ENCODE measurements around the gene ACKR3.

Gene ACKR3

DNA sequence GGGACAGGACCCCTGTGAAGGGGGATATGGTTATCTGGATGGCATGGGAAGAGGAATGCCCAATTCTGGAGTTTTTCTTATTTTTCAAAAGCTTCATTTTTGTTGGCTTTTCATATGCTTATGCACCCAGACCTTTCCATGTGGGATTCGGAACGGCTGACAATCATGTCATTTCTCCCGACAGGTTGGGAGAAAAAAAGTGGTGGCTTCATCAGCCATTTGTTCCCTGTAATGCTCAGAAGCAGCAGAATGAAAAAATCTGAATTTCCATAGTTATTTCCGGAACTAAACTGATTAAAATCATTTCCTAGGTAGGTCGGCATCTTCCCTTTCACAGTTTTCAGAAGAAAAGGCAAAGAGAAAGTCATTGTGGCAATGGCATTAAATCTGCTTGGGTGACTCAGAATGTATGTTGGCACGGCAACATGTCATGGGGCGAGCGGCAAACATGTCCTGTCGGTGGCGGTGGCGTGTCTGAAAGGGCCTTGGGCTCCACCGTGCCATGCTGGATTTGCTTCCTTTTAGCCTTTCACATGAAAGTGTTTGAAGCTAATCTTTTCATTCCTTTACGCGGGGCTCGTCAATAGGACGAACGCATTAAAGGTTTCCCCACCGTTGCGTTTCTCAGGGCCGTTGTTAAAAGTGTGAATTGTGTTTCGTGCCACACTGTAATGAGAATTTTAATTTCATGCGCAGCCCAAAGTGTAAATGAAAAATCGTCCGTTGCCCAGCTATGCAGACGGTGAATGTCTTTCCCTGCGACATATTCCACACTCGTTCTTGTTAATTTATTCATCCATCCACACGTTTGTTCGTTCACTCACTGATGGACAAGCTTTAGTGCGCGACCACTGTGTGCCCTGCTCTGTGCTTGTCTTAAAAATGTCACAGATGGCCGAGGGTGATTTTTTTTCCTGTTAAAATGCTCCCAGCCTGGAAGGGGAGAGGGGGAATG lies 18.5 kb downstream of the ACKR3 start:
- DNase-seq (ENCODE audit: low spot score), result no peak

DNA sequence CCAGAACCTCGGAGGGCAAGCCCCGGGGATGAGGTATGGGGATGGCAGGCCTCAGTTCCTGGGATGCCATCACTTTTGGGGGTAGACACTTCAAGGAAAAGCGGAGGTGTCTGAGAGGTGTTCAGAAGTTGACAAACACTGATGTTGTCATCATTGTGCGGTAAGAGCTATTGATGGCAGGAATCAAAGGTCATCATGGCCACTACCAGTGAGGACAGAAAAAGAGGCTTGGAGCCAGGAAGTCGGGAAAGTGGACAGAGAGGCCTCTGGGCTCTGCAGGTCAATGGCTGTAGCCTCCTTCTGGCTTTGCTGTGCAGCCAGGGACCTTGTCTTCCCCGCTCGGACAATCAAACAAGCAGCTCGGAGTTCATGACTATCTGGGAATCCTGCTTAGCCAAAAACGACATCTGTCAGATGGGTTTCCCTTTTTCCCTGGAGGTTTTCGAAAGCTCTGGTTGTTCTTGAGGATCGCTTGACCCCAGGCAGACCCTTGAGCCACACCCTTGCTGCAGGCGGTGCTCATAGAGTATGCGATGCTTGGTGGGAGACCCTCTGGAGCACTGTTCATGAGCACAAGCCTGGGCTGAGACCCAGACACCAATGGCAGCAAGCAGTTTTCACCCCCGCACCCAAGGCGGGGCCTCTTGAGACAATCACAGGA lies 19.4 kb downstream of the ACKR3 start:
- no peak for DNase-seq (ENCODE audit: low spot score)

DNA sequence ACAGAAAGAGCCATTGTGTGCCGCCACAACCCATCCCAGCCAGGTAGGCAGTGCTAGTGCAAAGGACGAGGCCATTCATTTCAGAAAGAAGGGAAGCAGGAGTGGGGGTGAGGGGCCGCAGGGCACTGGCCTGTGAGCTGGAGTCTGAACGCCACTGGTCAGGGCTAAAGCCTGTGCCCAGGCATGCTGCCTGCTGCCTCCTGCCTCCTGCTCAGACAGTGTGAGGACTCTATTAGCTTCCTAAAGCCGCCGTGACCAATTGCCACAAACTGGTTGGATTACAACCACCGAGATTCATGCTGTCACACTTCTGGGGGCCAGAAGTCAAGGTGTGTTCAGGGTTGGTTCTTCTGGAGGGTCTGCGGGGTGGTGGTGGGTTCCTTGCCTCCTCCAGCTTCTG lies 21.2 kb downstream of the ACKR3 start:
- no peak for DNase-seq (ENCODE audit: low spot score)

DNA sequence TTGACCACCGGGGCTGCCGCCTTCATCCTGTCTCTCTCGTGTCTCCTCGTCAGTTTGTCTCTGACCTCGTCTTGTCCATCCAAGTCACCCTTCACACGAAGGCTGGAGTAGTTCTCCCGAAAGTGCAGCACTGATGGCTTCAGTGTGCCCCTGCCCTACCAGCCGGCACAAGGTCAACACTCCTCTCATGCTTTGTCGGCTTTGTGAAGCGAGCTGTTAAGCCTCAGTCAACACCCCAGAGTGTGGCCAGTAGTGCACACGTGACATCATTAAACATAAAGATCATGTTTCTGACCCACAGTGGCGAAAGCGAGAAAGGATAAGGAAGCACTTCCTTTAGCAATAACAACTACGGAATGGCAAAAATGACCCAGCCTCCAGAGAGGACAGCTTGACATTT lies 23.2 kb downstream of the ACKR3 start:
- no peak for DNase-seq (ENCODE audit: low spot score)

DNA sequence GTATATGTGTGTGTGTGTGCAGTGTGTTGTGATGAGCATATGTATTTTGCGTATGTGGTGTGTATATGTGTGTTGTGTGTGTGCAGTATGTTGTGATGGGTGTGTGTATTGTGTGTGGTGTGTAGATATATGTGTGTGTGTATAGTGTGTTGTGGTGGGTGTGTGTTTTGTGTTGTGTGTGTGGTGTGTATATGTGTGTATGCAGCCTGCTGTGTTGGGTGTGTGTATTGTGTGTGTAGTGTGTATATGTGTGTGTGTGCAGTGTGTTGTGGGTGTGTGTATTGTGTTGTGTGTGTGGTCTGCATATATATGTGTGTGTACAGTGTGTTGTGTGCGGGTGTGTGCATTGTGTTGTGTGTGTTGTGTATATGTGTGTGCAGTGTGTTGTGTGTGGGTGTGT lies 23.9 kb downstream of the ACKR3 start:
- no peak for DNase-seq (ENCODE audit: low spot score)

DNA sequence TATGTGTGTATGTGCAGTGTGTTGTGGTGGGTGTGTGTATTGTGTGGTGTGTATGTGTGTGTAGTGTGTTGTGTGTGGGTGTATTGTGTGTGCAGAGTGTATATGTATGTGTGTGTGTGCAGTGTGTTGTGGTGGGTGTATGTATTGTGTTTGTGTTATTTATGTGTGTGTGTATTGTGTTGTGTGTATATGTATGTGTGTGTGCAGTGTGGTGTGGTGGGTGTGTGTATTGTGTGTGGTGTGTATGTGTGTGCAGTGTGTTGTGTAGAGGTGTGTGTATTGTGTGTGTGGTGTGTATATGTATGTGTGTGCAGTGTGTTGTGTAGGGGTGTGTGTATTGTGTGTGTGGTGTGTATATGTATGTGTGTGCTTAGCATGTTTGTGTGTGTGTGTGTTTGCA lies 24.3 kb downstream of the ACKR3 start:
- DNase-seq (ENCODE audit: low spot score), result no peak

DNA sequence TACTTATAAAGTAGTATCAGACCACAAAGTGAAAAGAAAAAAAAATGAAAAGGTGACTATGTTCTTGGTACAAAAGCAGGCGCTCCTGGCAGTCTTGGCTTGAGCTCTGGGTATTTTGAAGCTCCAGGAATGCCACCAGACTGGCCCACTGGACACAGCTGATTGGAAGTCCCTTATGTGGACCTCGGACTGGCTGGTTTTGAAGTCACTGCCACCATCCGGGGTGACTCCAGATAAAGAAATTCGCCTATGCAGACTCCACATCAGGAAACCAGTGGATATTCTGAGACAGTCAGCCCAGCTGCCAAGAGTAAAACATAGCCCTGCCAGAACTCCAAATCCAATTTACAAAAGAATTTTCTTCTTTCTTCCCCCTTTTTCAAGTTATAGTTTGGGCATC lies 28.0 kb downstream of the ACKR3 start:
- no peak for DNase-seq (ENCODE audit: low spot score)

DNA sequence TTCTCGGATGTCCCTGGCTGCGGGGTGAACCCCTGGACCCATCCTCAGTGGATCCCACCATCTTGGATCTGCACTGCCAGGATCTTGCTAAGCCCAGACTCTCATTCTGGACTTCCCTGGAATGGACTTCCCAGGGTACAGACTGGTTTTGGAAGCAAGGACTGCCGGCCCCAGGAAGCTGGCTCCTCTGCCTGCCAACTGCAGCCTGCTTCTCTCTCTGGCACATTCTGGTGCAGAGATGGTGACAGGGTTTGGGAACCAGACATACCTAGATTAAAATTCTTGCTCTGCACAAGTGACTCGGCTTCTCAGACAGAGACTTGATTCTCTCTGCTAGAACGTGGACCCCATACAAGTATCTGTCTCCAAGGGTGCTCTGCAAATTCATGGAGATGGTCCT lies 29.4 kb downstream of the ACKR3 start:
- no peak for DNase-seq (ENCODE audit: low spot score)

DNA sequence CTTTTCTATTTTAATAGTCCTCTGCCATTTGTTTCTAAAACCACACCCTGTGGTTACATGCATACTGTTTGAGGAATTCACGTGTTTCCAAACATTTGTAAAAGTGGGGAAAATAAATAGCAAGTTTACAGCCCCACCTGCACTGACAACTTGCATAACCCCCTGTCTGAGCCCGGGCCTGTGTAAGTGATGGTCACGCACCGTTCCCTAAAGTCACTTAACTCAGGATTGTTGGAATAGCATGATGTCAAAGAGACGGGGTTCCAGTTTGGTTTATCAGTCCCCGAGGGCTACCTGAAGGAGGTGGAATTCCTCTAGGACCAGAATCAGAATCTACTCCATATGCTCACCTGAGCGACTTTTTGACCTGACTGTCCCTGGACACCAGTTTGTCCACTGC lies 30.5 kb downstream of the ACKR3 start:
- no peak for DNase-seq (ENCODE audit: low spot score)

DNA sequence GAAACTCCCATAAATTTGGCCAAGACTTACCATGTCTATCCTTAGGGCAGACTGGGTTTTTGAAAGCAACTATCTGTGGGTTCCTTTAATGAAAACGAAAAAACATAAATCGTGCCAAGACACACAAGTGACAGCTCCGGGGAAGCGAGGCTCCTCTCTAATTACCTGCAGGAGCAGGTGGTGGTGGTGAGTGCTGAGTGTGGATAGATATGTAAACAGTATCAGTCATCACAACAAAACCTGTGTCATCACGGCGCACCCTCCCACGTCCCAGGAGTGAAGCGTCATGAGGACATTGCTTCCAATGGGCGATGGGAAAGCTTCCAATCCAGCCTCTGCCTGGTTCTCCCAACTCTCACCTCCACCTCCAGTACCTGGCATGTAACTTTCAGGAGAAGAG lies 31.3 kb downstream of the ACKR3 start:
- no peak for DNase-seq (ENCODE audit: low spot score)

DNA sequence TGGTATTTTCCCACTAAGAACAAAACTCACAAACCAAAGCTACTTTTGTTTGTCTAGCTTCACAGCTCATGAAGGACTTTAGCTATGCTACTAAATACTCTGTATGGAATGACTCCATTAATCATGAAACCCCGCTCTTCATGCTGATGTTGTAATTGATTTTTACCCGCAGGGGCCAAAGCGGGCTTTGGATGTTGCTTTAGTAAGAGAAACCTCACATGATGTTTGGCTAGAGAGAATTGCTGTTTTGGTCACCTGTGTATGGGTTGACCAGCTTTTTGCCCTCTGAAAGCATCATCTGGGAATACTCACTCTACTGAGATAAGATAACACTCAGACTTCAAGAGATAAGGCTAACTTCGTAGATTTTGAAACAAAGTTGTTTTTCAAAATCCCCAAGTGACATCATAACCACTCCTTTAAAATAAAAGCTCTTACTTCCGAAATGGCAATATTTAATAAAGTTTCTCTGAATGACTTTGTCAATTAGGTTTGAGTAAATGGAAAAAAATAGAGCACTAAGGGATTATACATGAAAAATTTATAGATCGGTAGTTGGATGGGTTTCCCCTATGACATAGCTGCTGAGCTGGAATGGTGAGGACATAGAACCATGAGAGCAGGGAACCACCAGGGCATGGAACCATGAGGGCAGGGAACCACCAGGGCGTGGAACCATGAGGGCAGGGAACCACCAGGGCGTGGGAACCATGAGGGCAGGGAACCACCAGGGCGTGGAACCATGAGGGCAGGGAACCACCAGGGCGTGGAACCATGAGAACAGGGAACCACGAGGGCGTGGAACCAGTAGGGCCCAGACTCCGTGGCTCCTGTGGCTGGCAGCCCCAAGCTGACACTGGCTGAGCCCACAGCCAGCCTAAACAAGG lies 31.9 kb downstream of the ACKR3 start:
- no peak for DNase-seq (ENCODE audit: low spot score)

DNA sequence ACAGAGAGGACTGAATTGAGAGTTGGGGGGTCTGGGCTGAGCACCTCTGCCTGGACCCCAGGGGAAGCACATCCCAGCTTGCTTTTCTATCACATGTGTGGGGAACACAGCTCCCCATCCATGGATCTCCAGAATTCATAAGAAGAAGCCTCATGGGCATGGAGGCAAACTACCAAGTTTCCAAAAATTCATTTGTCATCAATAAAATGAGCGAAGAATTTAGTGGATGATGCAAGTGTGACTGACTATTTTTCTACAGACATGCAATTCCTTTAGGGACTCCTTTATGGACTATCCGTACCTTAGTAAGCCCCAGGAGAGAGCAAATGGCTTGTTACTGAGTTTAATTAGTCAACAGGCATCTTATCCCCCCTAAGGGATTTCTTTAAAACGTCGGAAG lies 33.1 kb downstream of the ACKR3 start:
- no peak for DNase-seq (ENCODE audit: low spot score)

DNA sequence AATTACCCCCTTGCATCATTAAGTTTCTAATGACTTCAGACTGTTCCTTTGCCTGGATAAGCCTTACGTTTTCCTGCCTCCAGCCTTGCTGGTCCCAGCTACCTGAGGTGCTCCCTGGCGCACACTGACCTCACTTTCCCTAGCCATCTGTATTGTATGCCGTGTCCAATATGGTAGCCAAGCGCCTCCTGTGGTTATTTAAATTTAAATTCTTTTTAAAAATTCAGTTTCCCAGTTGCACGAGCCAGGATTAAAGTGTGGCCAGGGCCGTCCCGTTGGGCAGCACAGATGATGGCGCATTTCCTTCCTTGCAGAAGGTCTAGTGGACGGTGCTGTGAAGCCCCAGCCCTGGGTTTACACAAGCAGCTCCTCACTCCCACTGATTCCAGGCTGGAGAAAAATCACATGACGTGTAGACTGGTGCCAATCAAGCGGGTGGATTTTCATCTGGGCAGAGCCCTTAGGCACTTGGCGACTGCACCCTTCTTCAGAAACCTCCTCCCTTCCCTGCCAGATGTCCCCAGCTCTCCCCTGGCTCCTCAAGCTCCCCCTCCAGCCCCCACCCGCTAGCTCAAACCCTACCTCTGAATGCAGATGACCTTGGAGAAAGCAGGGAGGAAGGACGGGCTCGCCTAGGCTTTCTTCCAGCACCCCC lies 33.9 kb downstream of the ACKR3 start:
- no peak for DNase-seq (ENCODE audit: low spot score)

DNA sequence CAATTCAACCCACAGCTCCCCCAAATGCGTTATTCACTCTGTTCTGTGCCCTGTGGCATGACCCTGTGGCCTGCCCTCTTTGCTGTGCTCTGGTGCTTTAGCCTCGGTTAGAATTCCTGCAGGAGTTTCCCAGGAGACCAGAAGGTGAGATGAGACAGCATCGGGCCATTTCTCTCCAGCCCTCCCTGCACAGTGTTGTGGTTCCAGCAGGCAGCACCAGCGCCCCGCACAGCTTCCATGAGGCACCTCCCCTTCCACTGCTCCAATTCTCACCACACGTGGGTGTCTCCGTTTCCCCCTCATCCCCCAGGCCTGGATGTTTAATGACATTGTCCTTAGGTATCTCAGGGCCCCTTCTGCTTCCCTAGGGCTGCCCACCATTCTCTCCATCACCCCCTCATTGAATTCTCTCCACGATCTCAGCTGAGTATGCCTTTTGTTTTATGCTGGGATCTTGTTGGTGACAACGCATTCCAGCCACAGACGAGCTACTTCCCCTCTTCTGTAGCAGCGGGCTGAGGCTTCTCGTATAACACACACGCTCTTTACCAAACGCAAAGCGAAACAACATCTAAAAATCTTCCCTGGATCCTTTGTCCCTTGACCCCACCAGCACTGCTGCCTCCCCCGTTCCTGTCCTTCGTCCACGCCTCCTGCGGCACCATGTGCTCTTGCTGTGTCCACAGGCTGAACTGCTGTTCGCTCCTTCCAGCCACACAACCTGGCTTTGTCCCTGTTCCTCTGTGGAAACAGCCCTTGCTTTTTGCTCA lies 35.1 kb downstream of the ACKR3 start:
- no peak for DNase-seq (ENCODE audit: low spot score)

DNA sequence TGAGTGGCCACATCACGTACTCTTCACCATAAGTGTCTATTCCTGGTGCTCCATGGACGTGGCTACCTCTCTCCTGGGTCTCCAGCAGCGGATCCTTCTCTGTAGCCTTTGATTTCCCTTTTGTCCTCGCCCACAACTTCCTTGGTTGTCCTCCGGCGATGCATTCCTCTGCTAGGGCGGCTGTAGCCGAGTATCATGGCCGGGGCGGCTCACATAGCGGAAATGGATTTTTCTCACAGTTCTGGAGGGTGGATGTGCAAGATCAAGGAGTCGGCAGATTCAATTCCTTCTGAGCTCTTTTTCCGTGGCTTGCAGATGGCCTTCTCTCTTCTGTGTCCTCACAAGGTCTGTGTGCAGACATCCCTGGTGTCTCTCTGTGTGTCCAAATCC lies 35.7 kb downstream of the ACKR3 start:
- no peak for DNase-seq (ENCODE audit: low spot score)

DNA sequence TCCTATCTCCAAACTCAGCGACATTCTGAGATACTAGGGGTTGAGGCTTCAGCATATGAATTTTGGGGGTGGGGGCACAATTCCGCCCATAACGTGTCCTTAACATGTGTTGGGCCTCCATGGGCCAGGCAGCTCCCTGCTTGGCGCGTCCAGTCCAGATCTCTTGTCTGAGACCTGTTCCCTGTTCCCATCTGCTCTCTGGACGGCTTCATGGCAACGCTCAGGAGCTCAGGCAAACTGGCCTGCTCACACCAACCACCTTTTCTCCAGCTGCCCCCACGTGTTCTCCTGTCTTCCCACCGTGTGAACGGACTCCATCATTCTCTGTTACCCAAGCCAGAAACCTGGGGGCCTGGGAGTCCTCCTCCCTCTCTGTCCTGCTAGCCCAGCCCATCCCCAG lies 36.4 kb downstream of the ACKR3 start:
- no peak for DNase-seq (ENCODE audit: low spot score)

DNA sequence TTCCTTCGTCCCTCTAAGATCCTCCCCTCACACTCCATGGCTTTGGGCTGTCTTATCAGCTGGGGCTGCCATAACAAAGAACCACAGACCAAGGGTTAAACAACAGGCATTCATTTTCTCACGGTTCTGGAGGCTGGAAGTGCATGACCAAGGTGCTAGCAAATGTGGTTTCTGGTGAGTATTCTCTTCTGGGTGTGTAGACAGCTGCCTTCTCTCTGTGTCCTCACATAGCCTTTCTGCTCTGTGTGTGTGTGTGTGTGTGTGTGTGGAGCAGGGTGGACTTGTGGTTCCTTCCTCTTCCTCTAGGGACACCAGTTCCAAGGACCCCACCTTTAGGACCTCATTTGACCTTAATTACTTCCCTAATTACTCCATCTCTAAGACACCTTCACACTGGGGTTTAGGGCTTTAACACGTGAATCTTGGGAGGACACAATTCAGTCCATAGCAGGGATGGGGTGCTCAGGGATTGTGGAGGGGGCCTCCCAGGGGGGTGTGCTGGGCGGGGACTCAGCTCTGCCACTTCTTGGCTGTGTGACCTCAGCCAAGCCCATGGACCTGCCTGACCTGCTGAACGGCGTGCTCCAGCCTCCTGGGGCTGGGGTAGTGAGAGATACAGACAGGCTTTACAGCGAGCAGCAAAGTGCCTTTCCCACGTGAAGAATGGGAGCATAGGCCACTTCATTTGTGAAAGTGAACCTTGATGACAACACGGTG lies 38.0 kb downstream of the ACKR3 start:
- DNase-seq (ENCODE audit: low spot score), result no peak

DNA sequence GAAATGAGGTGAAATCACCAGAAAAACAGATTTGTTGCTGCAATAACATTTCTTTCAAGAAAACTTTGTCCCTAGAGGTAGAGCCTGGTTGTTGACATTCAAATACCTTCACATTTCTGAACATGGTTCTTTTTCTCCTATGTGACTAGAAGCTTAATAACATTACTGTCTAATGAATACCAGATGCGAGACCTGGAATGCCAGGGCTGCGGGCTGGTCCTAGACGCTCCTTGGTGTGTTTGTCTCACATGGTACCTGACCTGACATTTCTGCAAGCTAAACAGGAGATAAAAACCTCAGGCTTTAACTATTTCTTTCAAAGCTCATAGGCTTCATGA lies 38.5 kb downstream of the ACKR3 start:
- DNase-seq (ENCODE audit: low spot score), result no peak

DNA sequence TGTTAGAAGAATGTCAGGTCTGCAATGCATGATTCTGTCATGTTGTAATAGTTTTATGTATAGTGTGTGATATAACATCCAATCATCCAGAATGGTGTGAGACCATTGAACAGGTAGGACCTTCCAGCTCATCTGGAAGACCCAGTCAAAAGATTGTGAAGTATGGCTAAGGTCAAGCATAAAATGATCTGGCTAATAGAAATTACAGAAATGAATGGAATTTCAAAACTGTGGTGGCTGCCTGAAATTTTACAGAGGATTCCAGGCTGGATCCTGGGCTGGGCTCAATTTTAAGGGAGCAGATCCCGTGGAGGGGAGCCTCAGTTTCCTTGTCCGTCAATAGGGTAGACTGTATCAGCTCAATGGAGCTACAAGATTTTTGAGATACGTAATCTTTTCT lies 39.1 kb downstream of the ACKR3 start:
- DNase-seq (ENCODE audit: low spot score), result no peak

DNA sequence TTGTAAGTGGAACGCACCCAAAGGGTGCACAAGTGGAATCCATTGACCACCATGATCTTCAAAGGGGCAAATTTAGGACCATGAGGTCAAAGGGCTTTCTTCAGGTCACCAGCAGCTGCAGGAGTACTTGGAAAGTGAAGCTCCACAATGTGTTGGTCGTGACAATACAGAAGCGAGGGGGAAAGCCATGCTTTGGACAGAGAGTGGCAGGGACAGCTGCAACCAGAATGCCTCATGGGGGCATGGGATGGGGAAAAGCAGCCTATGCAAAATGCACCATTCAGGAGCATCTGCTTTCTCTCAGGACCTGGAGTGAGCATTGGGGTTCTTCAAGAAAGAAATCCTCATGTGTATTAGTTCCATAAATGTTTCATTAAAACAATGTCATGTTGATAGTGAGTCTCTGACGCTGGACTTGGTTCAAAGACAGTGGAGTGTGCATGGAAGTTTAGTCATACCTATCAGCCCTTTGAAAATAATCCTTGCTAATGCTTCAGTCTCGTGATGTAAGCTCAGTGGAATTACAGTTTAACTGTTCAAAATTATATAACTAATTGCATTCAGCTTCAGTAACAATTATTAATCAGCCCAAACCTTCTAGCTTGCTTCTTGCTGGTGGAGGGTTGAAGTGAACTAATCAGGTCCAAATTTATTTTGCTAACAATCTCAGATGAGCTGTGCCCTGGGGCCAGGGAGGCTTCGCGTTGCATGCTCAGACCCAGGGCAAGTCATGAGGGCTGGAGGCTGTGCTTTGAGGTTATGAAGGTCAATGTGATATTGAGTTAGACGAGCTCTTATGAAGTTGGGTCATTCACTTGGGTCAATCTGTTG lies 41.6 kb downstream of the ACKR3 start:
- no peak for DNase-seq (ENCODE audit: low spot score)

Measured in CD4-positive, alpha-beta T cell treated with Interleukin-2 at 100 ng/mL for 4 hours (primary cell).